ENCODE measurements around the gene SLC38A8. TPM values are rescaled to one million over a fixed set of nuclear protein-coding genes. Genes with fewer than 3 reads are reported as not detected.

SLC38A8 gene
- total RNA-seq, 4 donors from 2014 or later: not detected

DNA sequence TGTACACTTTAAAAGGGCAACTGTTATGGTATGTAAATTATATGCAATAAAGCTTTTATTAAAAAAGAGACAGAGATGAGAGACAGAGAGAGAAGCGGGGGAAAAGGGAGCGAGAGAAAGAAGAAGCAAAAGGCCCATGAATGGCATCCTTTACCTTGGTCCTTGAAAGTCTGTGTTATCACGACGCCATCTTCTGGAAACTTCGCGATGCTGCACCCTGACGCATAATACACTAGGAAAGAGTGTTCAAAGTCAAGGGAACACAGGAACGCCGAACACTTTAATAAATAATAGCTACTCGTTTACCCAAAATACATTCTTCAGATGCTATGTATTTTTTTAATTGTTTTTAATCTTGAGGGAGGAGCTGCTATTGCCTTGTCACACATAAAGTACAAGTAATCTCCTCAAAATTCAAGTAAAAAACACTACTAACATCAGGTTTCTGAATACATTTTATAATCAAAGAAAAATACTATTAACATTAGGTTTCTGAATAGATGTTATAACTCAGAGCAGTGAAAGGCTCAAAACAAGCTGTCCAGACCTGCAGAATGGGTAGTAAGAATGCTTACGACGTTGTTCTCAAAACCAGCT lies 23.0 kb upstream of the SLC38A8 start:
- TF ChIP-seq, protein P1, sequence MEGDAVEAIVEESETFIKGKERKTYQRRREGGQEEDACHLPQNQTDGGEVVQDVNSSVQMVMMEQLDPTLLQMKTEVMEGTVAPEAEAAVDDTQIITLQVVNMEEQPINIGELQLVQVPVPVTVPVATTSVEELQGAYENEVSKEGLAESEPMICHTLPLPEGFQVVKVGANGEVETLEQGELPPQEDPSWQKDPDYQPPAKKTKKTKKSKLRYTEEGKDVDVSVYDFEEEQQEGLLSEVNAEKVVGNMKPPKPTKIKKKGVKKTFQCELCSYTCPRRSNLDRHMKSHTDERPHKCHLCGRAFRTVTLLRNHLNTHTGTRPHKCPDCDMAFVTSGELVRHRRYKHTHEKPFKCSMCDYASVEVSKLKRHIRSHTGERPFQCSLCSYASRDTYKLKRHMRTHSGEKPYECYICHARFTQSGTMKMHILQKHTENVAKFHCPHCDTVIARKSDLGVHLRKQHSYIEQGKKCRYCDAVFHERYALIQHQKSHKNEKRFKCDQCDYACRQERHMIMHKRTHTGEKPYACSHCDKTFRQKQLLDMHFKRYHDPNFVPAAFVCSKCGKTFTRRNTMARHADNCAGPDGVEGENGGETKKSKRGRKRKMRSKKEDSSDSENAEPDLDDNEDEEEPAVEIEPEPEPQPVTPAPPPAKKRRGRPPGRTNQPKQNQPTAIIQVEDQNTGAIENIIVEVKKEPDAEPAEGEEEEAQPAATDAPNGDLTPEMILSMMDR (IDR thresholded peaks at IDR 0.05): peak; percentile 33 to 58 (median 46)
- TF ChIP-seq EP300 (IDR thresholded peaks at IDR 0.05) (no peak), POLR2A (IDR thresholded peaks at IDR 0.05) (no peak)
- H3K27ac ChIP-seq: no peak overlapping the region
- 34 to 41% methylated on average over 12 of the region's 12 CpGs for WGBS, 2 donors
- no peaks in the 10 kb centered on the region for H3K4me1 ChIP-seq
- H3K27me3 ChIP-seq: no peaks in the 10 kb centered on the region
- H3K4me3 ChIP-seq: no peak overlapping the region
- H3K36me3 ChIP-seq: peaks cover 0 to 99% (median 55%) of the 10 kb centered on the region in 3 donors
- no peaks in the 10 kb centered on the region for H3K9me3 ChIP-seq
- DNase-seq (ENCODE audit: low spot score in 2 of 2): peak in 1 of 2 donors; percentile 72

DNA sequence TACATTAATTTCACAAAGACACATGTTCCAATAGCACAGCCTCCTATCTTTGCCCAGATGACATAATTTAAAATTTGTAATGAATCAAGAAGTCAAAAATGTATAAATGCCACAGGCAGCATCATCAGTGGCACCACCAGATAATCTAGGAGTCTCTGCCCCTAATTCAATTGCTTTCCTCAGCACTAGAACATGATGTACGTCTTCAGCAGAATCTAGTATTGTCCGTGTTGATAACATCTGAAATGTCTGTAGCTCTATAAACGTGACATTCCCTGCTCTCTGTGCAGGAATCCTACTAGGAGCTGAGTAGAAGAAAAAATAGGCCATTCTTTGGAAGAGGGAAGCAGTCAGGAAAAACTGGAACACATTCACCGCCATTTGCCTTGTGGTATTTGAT lies 21.4 kb upstream of the SLC38A8 start:
- Histone ChIP-seq H3K27me3 (no peaks in the 10 kb centered on the region), H3K27ac (no peak overlapping the region), H3K9me3 (no peaks in the 10 kb centered on the region), H3K4me1 (no peaks in the 10 kb centered on the region), H3K36me3 (peaks cover 0 to 99% (median 53%) of the 10 kb centered on the region in 3 donors), H3K4me3 (no peak overlapping the region)
- TF ChIP-seq EP300 (IDR thresholded peaks at IDR 0.05) (no peak), POLR2A (IDR thresholded peaks at IDR 0.05) (no peak)
- TF ChIP-seq, protein P1 (IDR thresholded peaks at IDR 0.05): no peak
- WGBS, 2 donors: 88 to 90% methylated on average over 4 of the region's 4 CpGs
- DNase-seq (ENCODE audit: low spot score in 2 of 2): no peak

DNA sequence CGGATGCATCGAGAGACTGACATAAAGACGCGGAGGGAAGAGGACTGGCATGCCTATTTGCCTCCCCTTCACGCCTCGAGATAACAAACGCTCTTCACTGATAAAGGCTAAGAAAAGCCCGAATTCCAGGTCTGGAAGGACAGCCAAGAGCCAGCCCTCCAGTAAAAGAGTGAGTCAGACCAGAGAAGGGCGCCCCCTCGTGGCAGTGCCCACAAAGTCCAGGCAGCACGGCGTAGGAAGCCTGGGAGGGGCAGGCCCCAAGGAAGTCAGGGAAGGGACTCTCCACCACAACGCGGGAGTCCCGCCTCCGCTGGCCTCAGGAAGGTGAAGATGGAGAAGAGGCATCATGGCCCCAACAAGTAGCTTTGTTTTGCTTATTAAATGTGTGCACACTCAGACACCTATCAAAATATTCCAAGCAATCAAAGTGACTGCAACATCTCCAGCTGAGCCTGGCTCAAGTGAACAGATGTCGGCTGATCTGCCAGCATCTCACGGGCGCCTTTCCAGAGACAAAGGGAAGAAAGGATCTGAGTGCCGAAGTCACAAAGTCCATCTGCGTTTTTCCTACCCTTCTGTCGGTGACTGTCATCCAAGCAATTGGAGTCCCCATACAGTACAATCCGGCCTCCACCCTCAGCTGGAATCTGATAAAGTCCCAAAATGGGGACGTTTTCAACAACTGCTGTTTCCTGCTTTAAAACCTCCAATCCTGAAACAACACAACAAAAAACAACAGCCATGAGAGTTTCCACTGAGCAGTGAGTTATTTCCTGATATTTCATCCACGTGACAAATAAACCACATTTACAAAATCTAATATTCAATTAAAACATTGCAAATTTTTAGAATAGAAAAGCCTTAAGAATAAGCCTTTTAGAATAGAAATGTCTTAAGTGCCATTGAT lies 20.4 kb upstream of the SLC38A8 start:
- peaks cover 0 to 99% (median 47%) of the 10 kb centered on the region in 3 donors for H3K36me3 ChIP-seq

DNA sequence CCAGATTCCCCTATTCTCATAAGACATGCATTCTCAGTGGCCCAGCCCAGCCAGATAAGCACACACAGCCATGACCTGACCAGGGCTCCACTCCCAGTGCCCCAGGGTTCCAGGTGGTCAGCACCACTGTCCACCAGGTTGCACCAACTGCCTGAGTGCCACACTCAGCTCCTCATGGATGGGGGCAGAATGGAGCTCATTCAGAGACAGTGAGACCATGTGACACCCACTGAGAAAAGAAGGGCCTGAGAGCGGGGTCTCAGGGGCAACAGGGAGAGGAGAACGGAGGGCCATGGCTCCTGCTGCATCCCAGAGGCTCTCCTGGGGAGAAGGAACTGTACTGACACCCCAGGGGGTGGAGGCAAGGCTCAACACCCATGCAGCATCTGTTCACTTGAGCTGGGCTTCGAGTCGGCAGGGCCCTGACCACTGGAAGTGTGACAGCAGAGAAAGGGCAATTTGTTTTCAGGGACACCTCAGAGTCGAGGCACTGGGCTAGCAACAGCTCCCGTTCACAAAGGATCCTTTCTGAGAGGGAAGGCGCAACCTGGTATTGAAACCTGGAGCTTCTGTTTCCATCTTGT lies 18.7 kb upstream of the SLC38A8 start:
- Histone ChIP-seq H3K4me3 (no peak overlapping the region), H3K36me3 (peaks cover 0 to 99% (median 52%) of the 10 kb centered on the region in 3 donors), H3K9me3 (no peaks in the 10 kb centered on the region), H3K27ac (no peak overlapping the region), H3K27me3 (no peaks in the 10 kb centered on the region), H3K4me1 (no peaks in the 10 kb centered on the region)
- TF ChIP-seq, protein P1 (IDR thresholded peaks at IDR 0.05): no peak
- TF ChIP-seq EP300 (IDR thresholded peaks at IDR 0.05) (no peak), POLR2A (IDR thresholded peaks at IDR 0.05) (no peak)
- WGBS, 2 donors: 84 to 85% methylated on average over 7 of the region's 7 CpGs
- no peak for DNase-seq (ENCODE audit: low spot score in 2 of 2)

More for the DNA sequence above, 20.4 kb upstream of the SLC38A8 start:
- Histone ChIP-seq H3K27me3 (no peaks in the 10 kb centered on the region), H3K9me3 (no peaks in the 10 kb centered on the region), H3K27ac (no peak overlapping the region), H3K4me3 (no peak overlapping the region), H3K4me1 (no peaks in the 10 kb centered on the region)
- TF ChIP-seq EP300 (IDR thresholded peaks at IDR 0.05) (peak in 1 of 2 donors; percentile 15), POLR2A (IDR thresholded peaks at IDR 0.05) (no peak)
- TF ChIP-seq, protein P1 (IDR thresholded peaks at IDR 0.05): peak; percentile 62 to 79 (median 77)
- 51 to 55% methylated on average over 25 of the region's 25 CpGs for WGBS, 2 donors
- peak; percentile 57 to 71 for DNase-seq (ENCODE audit: low spot score in 2 of 2)
